ENCODE results near the gene GHRHR. TPM values are rescaled to one million over a fixed set of nuclear protein-coding genes. Genes with fewer than 3 reads are reported as not detected.

GHRHR gene
- polyA plus RNA-seq, 3 donors: not detected

DNA sequence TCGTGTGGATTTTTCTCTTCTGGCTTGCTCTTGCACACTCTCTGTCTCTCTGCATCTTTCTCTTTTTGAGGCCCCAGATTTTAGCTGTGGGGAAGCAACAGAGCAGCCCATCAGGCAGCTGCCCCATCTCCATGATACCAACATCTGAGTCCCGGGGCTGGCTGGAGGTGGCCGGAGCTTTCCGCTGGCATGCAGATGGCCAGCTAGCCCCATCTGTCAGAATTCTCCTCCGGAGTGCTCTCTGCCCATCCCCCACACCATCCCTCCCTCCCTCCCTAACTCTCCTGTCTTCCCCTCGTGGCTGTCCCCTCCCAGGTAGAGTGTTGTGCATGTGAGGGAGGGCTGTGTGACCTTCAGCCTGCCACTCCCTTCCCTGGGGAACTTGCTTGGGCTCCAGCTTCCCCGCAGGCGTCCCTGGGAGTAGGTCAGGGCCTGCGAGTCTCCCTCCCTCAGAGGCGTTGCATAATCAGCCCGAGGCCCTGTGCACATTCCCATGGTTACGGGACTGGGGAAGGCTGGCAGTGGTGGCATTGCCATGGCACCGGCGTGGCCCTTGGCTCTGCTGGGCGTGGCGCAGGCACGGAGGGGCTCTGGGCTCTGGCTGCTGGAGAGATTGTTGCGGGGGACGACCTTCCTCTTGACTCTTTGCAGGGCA, 24.7 kb downstream of the GHRHR start:
- H3K9me3 Mint-ChIP-seq: peaks cover 0 to 4% (median 2%) of the 10 kb centered on the region in 7 donors
- Histone ChIP-seq H3K9ac (ENCODE audit: insufficient read depth, low read length, poor library complexity, severe bottlenecking) (no peak overlapping the region), H3K4me3 (replicated peaks in 1 of 3; ENCODE audit: low read depth in 2 of 3, low read length in 3 of 3) (no peak overlapping the region), H3K79me2 (ENCODE audit: insufficient read depth, low read length) (no peaks in the 10 kb centered on the region), H3K27ac (ENCODE audit: low read depth in 1 of 2, low read length in 2 of 2) (no peak overlapping the region), H4K20me1 (ENCODE audit: insufficient read depth, low read length) (no peaks in the 10 kb centered on the region), H3K4me2 (replicated peaks; ENCODE audit: extremely low read depth, low read length, poor library complexity, severe bottlenecking) (no peak overlapping the region), H3K9me3 (replicated peaks in 1 of 2; ENCODE audit: control insufficient read depth in 1 of 2, insufficient read depth in 1 of 2, low read length in 2 of 2) (no peaks in the 10 kb centered on the region), H3K4me1 (ENCODE audit: control insufficient read depth in 1 of 2, insufficient read depth in 2 of 2, low read length in 2 of 2) (peaks cover 0 to 10% of the 10 kb centered on the region in 2 donors), H3K36me3 (replicated peaks in 1 of 2; ENCODE audit: control insufficient read depth in 1 of 2, insufficient read depth in 2 of 2, low read length in 2 of 2) (no peaks in the 10 kb centered on the region), H3K27me3 (ENCODE audit: control insufficient read depth in 2 of 2, insufficient read depth in 2 of 2, low read length in 2 of 2) (peaks cover 0 to 24% of the 10 kb centered on the region in 2 donors), H2AFZ (ENCODE audit: insufficient read depth, low read depth, low read length, poor library complexity, severe bottlenecking) (no peak overlapping the region)
- DNase-seq: no peak
- H3K27me3 Mint-ChIP-seq (ENCODE audit: low read depth in 3 of 3): peaks cover 24 to 39% (median 26%) of the 10 kb centered on the region in 3 donors
- TF ChIP-seq, protein P1, sequence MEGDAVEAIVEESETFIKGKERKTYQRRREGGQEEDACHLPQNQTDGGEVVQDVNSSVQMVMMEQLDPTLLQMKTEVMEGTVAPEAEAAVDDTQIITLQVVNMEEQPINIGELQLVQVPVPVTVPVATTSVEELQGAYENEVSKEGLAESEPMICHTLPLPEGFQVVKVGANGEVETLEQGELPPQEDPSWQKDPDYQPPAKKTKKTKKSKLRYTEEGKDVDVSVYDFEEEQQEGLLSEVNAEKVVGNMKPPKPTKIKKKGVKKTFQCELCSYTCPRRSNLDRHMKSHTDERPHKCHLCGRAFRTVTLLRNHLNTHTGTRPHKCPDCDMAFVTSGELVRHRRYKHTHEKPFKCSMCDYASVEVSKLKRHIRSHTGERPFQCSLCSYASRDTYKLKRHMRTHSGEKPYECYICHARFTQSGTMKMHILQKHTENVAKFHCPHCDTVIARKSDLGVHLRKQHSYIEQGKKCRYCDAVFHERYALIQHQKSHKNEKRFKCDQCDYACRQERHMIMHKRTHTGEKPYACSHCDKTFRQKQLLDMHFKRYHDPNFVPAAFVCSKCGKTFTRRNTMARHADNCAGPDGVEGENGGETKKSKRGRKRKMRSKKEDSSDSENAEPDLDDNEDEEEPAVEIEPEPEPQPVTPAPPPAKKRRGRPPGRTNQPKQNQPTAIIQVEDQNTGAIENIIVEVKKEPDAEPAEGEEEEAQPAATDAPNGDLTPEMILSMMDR (IDR thresholded peaks at IDR 0.05): no peak
- WGBS (ENCODE audit: insufficient coverage): 49% methylated on average over 14 of the region's 19 CpGs
- intact Hi-C loops (cut with micrococcal nuclease): no loop called here
- H3K4me1 Mint-ChIP-seq: peaks cover 11% of the 10 kb centered on the region
- H3K4me3 Mint-ChIP-seq: no peak overlapping the region
- H3K27ac Mint-ChIP-seq: peak overlapping the region in 1 of 7 donors; percentile 48
- no peaks in the 10 kb centered on the region for H3K36me3 Mint-ChIP-seq

DNA sequence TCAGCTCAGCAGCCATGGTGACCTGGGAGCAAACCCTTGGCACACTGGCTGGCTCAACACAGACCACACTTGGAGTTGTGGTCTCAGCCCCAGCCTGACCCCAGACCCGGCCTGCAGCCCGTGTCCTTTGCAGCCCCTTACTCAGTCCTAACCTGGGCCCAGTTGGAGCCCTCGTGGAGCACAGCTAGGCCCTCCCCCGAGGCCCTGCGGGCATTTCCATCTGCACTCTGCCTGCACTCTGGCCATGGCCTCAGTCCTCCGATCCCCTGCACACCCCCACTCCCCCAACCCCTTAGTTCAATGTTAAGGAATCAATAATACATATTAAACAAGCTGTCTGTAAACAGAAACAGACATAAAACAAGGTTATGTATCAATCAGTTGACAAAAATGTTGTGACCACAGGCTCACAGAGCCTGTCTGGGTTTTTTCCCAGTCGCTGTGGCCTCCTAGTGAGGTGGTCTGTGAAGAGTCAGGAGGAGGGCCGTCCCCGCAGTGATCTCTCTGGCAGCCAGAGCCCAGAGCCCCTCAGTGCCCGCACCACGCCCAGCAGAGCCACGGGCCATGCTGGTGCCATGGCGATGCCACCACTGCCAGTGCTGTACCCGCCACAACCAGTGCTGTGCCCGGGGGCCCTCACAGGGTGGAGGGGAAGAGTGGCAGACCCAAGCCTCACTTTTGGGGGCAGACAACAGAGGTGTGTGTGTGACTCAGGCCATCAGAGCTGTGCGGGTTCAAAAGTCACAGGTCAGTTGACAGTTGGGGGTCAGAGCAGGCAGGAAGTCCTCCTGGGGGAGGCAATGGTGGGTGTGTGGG, 25.5 kb downstream of the GHRHR start:
- Histone ChIP-seq H3K4me3 (replicated peaks in 1 of 3; ENCODE audit: low read depth in 2 of 3, low read length in 3 of 3) (no peak overlapping the region), H3K36me3 (replicated peaks in 1 of 2; ENCODE audit: control insufficient read depth in 1 of 2, insufficient read depth in 2 of 2, low read length in 2 of 2) (no peaks in the 10 kb centered on the region), H3K27me3 (ENCODE audit: control insufficient read depth in 2 of 2, insufficient read depth in 2 of 2, low read length in 2 of 2) (peaks cover 0 to 21% of the 10 kb centered on the region in 2 donors), H3K79me2 (ENCODE audit: insufficient read depth, low read length) (no peaks in the 10 kb centered on the region), H3K9me3 (replicated peaks in 1 of 2; ENCODE audit: control insufficient read depth in 1 of 2, insufficient read depth in 1 of 2, low read length in 2 of 2) (no peaks in the 10 kb centered on the region), H3K4me1 (ENCODE audit: control insufficient read depth in 1 of 2, insufficient read depth in 2 of 2, low read length in 2 of 2) (peaks cover 0 to 10% of the 10 kb centered on the region in 2 donors), H3K4me2 (replicated peaks; ENCODE audit: extremely low read depth, low read length, poor library complexity, severe bottlenecking) (no peak overlapping the region), H3K27ac (ENCODE audit: low read depth in 1 of 2, low read length in 2 of 2) (no peak overlapping the region), H3K9ac (ENCODE audit: insufficient read depth, low read length, poor library complexity, severe bottlenecking) (no peak overlapping the region), H4K20me1 (ENCODE audit: insufficient read depth, low read length) (no peaks in the 10 kb centered on the region), H2AFZ (ENCODE audit: insufficient read depth, low read depth, low read length, poor library complexity, severe bottlenecking) (no peak overlapping the region)
- DNase-seq: no peak
- Mint-ChIP-seq H3K4me1 (peaks cover 10% of the 10 kb centered on the region), H3K36me3 (no peaks in the 10 kb centered on the region), H3K9me3 (peaks cover 0 to 7% (median 4%) of the 10 kb centered on the region in 7 donors), H3K27me3 (ENCODE audit: low read depth in 3 of 3) (peaks cover 22 to 33% (median 23%) of the 10 kb centered on the region in 3 donors), H3K27ac (no peak overlapping the region), H3K4me3 (no peak overlapping the region)
- TF ChIP-seq, protein P1 (IDR thresholded peaks at IDR 0.05): no peak
- intact Hi-C loops (cut with micrococcal nuclease): no loop called here
- WGBS (ENCODE audit: insufficient coverage): 81% methylated on average over 13 of the region's 16 CpGs

Measured in CD14-positive monocyte (primary cell).